Daoy (cell line): ENCODE measurements around the gene PXMP4. TPM values are rescaled to one million over a fixed set of nuclear protein-coding genes. Genes with fewer than 3 reads are reported as not detected.

Source experiments
- DNase-seq: peaks from one replicate; pipeline ENCODE4 v3.0.0-alpha.2; 2015; ENCODE audit warnings: low read depth
- total RNA-seq: library from RNA; depleted of rRNA; stranded (reverse); fragments of >200 nt; shearing (Covaris generic); gene quantifications from 2 replicates; pipeline ENCODE4 v1.2.3, GENCODE V29; 2014

Gene PXMP4
- total RNA-seq, 1 experiment from 2014 or later = 0.74 TPM

GRCh38 chr20:33669873-33670640 lies 50.1 kb downstream of the PXMP4 start:
- DNase-seq = no peak

- DNase-seq = no peak
These were observed 50.9 kb downstream of the PXMP4 start for GRCh38 chr20:33669224-33669623.

DNA sequence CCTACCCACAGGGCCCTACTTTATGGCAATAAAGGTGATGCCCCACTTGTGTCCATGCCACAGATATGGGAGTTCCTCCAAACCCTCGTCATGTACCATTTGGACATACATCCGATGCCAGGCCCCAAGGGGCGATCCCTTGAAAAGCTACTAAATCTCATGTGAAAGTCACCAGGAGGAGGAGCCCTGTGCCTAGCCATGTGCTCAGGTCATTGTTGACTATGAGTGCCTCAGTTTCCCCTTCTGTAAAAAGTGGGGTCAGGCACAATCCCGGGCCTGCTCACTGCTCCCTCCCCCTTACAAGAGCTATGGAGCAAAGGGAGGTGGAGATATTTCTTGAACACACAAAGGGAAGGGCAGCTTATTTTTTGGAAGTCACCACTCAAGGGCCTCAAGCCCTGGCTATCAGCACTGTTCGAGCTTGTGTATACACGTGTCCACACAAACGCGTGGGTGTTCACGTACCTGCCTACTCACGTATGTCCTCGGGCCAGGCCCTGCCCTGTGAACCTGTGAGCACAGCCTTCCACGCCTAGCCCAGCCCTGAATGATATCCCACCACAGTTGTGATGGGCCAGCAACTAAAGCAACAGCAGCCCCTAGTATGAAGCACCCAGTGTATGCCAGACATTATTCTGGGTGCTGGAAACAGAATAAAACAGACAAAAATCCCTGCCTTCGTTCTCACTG lies 51.5 kb downstream of the PXMP4 start:
- no peak for DNase-seq

DNA sequence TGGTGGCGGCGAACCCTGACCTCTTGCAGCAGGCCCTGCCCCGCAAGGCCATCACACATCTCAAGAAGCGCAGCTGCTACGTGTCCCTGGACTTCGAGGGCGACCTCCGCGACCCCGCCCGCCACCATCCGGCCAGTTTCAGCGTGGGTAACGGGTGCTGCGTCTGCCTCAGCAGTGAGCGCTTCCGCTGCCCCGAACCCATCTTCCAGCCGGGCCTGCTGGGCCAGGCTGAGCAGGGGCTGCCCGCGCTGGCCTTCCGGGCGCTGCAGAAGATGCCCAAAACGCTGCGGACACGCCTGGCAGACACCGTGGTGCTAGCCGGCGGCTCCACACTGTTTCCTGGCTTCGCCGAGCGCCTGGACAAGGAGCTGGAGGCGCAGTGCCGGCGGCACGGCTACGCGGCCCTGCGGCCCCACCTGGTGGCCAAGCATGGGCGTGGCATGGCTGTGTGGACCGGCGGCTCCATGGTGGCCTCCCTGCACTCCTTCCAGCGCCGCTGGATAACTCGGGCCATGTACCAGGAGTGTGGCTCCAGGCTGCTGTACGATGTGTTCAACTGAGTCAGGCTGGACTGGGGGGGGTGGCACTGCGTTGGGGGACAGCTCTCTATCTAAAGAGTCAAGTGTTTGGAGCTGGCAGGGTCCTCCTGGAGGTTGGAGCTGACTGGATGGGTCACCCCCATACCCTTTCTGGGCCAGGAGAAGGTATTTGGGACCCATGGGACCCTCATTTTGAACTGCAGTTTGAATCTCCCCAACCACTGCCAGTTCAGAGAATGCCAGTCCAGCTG lies 52.2 kb downstream of the PXMP4 start:
- peak; percentile 90 for DNase-seq

DNA sequence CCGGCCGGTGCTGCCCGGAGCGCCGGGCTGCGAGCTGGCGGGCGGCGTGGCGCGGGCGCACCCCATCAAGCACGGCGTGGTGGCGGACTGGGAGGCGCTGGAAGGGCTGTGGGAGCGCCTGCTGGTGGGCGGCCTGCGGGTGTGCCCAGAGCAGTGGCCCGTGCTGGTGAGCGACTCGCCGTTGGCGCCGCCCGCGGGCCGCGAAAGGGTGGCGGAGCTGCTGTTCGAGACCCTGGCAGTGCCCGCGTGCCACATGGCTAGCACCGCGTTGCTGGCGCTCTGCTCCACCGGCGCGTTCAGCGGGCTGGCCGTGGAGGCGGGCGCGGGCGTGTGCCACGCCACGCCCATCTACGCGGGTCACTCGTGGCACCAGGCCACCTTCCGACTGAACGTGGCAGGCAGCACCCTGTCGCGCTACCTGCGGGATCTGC lies 52.9 kb downstream of the PXMP4 start:
- DNase-seq = peak; percentile 64

DNA sequence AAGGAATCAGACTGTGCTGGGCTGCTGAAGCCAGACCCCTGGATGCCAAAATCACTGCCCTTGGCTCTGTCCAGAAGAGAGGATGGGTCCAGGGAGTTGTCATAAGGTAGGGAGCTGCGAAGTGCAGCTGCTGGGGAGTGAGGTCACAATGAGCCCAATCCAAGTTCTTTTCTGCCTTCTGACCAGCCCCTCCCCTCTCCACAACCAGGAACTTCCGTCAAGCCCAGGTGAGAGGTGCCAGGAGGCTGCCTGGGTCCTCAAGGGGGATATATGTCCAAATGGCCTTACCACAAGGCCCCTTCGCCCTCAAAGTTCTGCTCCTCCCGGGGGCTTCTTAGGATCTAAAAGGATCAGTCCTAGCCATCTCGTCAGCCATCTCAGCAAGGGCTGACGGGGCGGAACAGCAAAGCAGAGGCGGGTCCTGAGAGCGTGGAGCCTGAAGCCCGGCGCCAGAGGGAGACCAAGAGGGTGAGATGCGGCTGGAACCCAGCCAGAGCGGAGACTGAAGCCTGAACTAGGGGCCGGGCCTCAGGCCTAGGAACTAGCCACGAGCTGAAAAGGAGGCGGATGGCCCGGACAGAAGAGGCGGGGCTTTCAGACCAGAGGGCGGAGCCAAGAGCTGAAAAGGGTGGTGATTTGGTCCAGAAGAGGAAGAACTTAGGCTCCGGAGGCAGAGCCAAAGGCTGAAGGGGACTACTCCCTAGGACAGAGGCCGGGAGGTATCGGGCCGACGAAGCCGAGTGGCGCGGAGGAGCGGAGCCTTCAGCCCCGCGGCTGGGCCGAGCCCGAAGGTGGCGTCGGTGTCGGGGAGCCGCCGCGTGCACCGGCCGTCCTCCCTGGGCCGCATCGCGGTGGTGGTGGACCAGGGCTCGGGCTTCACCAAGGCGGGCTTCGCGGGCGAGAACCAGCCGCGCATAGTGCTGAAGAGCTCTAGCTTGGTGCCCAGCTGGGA lies 53.5 kb downstream of the PXMP4 start, which contains the start of gene ACTL10:
Gene ACTL10, plus strand, starts transcription at position 651 of the 952 bp plus-strand sequence. CDS start 555 bp downstream, outside the sequence.
- peak; percentile 97 for DNase-seq

DNA sequence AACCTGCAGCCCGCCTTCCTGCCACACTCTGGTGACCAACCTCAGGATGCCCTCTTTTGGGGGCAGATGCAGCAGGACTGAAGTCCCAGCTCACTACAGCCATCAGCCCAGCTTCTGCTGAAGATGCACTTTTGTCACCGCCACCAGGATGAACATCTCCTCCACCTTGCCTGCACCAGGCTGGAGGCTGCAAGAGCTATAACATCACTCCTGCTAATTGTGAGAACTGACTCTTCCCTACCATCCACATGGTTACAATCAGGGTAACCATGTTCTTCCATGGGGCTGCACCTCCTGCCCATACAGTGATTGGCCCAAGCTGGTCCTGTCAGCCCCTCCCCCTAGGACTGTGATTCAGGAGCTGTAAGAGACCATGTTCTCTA lies 55.4 kb downstream of the PXMP4 start:
- no peak for DNase-seq

GRCh38 chr20:33664085-33664761 lies 55.9 kb downstream of the PXMP4 start:
- no peak for DNase-seq

DNA sequence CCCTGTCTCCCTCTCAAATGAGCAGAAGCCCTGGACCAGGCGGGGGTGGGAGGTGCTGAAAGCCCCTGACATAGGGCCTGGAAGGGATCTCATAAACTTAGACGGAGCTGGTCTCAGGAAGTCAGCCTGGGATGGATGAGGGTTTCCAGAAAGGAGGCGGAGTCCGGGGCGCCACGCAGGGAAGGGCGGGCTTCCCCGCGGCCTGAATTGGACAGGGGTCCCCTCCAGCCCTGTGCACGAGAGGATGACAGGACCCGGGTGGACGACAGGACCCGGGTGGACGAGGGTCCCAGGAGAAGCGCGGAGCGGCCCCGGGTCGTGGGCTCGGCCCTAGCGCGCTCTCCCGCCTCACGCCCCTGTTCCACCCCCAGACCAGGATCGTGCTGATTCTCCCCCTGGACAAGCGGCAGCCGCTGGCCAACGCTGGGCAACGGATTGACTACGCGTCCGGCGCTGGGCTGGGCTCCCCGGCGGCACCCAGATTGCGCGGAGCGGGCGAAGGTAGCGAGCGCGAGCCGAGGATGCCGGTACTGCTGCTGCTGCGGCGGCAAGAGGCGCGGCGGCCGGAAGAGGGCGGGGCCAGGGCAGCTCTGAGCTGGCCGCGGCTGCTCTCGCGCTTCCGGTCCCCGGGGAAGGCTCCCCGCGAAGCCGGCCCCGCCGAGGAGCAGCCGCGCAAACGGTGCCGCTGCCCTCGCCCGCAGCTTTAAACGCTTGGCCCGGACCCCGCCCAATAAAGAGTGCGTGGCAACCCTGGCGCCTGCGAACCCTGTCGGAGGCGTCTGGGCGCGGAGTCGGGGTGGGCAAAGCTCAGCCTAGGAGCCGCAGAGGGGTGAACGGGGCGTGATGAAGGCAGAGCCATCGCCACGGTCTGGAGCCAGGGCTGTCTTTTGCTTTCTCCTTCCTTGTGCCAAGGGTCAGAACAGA lies 56.7 kb downstream of the PXMP4 start:
- peak; percentile 90 for DNase-seq

- no peak for DNase-seq
These were observed 57.9 kb downstream of the PXMP4 start, which contains the start of gene C20orf144 for GRCh38 chr20:33662172-33662571. TSS of gene C20orf144 (plus strand) at chr20:33662327. CDS start at chr20:33662346, 19 bp downstream.

DNA sequence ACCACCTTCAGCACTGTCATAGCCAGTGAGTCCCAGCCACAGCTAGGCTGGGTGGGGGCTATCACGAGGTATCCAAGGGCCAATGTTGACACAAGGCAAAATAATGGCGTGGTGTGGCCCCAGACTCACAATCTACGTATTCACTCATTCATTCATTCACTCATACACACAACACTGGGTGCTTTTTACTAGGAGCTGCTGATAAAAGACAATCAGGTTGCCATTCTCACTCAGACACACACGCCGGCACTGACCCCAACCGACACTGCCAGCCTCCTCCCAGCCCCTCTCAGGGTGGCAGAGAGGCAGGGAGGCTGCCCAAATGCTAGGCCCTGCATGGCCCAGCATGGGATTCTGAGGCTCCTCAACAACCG lies 59.4 kb downstream of the PXMP4 start:
- no peak for DNase-seq

DNA sequence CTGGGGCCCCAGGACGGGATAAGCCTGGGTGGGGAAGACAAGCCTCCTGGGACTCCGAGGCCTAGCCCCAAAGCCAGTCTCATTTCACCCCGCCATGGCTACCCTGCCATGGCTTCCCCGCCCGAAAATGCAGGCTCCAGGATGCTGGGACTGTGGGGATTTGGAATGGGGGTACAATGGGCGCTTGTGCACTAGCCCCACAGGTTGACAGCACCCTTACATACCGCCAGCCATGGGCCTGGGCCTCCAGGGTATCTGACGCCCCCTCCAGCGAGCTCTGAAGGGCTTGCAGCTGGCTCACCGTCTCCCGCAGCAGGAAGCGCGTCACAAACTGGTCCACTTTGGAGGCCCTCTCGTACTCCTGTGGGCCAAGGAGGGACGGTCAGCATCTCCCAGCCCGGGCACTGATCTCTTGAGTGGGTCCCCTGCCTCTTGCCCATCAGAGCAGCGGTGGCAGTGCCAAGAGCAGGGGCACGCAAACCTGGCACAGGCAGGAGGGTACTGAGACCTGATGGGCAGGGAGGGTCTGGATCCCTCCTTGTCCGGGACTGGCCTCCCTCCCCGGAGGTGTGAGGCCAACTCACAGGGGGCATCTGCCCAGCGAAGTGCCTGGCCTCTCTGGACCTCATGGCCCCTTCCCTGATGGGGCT lies 60.0 kb downstream of the PXMP4 start:
- no peak for DNase-seq

- DNase-seq = no peak
These were observed 60.6 kb downstream of the PXMP4 start for GRCh38 chr20:33659341-33660034.

DNA sequence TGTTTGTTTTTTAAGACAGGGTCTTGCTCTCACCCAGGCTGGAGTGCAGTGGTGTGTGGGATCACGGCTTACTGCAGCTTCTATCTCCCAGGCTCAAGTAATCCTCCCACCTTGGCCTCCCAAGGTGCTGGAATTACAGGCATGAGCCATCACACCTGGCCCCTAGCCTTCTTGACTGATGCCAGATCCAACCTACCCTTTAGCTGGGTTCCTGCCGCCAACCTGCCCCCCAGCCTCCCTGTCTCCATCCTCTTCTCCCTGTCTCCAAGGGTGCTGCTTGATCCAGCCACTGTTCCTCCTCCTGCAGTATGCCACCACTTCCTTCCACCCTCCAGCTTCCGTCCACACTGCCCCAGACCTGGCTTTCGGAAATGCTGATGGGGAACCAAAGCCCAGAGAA lies 61.2 kb downstream of the PXMP4 start:
- DNase-seq = no peak

GRCh38 chr20:33658510-33658909 lies 61.6 kb downstream of the PXMP4 start:
- no peak for DNase-seq

DNA sequence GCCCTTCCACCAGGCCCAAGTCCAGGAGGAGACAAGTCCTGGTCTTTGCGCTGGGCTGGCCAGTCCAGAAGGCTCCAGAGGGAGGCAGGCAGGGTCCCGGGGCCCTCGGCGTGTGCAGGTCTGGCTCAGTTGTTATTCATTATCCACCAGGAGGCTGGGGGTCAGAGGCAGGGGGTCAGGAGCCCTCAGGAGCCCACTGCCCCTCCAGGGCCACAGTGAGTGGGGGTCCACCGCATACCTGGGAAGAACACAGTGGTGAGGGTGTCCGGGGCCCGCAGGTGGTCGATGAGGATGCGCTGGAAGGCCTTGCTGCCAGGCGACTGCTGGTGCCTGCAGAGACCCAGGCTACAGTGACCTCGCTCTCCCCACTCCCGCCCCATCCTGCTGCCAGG lies 62.4 kb downstream of the PXMP4 start:
- no peak for DNase-seq

DNA sequence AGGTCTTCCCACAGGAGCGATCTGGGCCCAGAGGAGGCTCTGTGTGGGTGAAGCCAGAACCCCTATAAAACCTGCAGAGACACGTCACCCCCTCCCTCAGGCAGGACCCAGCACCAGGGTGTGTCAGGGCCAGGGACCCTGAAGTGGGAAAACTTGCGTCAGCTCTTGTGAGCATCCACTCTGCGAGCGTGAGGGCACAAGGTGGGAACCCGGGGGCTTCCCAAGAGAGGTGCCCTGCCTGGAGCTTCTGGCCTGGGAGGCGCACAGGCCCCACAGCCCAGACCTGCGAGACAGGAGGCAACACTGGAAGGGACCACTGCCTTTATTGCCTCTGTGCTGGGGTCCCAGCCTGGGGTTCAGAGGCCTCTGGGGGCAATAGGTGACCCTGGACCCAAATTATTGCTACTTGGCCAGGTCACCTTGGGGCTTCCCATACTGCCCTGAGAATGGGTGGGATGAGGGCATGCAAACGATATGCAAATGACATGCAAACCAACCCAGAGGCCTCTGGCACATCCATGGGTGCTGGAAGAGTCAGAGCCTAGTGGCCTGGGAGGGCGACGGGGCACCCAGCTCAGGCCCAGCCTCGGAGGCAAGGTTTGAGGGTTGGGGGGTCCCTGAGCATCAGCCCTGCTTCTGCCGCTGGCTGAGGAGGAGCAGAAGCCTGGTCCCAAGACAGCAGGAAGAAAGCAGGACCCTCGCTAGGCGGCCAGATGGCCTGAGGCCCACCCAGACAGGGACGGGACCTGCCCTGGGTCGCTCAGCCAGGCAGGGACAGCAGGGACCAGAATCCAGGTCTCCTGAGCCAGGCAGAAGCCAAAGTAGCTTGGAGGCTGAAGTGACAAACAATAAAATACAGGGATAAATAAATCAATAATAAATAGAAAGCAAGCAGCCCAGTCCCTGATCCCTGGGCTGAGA lies 63.1 kb downstream of the PXMP4 start:
- DNase-seq = no peak
